Measurements from ENCODE around the gene PDGFRA.

Gene PDGFRA

GRCh38 chr4:54192811-54193210 is 36.3 kb upstream of the PDGFRA start:
- DNase-seq (ENCODE audit: extremely low read depth, low read depth) = no peak
- TF ChIP-seq CTCF (IDR thresholded peaks at IDR 0.05; ENCODE audit: low read depth, low read length) = no peak

GRCh38 chr4:54197926-54198325 is 31.2 kb upstream of the PDGFRA start:
- TF ChIP-seq CTCF (IDR thresholded peaks at IDR 0.05; ENCODE audit: low read depth, low read length) = no peak
- no peak for DNase-seq (ENCODE audit: extremely low read depth, low read depth)

- no peak for TF ChIP-seq CTCF (IDR thresholded peaks at IDR 0.05; ENCODE audit: low read depth, low read length)
- no peak for DNase-seq (ENCODE audit: extremely low read depth, low read depth)
Observed at GRCh38 chr4:54199919-54200318, 29.2 kb upstream of the PDGFRA start.

- TF ChIP-seq CTCF (IDR thresholded peaks at IDR 0.05; ENCODE audit: low read depth, low read length) = no peak
- no peak for DNase-seq (ENCODE audit: extremely low read depth, low read depth)
Observed at GRCh38 chr4:54209617-54210016, 19.5 kb upstream of the PDGFRA start.

GRCh38 chr4:54213001-54213400 is 16.1 kb upstream of the PDGFRA start:
- no peak for TF ChIP-seq CTCF (IDR thresholded peaks at IDR 0.05; ENCODE audit: low read depth, low read length)
- no peak for DNase-seq (ENCODE audit: extremely low read depth, low read depth)

GRCh38 chr4:54213761-54214160 is 15.3 kb upstream of the PDGFRA start:
- TF ChIP-seq CTCF (IDR thresholded peaks at IDR 0.05; ENCODE audit: low read depth, low read length) = no peak
- DNase-seq (ENCODE audit: extremely low read depth, low read depth) = no peak

- DNase-seq (ENCODE audit: extremely low read depth, low read depth) = no peak
- TF ChIP-seq CTCF (IDR thresholded peaks at IDR 0.05; ENCODE audit: low read depth, low read length) = no peak
Observed at GRCh38 chr4:54215379-54216077, 13.6 kb upstream of the PDGFRA start.

Measured in AG09319 (cell line).